HPDE6-E6E7 (cell line): Measurements from ENCODE around the gene C19orf18.

Source experiments
- DNase-seq: peaks from one replicate; pipeline ENCODE4 v3.0.0; 2011; ENCODE audit warnings: missing footprints; ENCODE audit errors: extremely low spot score

The C19orf18 gene

DNA sequence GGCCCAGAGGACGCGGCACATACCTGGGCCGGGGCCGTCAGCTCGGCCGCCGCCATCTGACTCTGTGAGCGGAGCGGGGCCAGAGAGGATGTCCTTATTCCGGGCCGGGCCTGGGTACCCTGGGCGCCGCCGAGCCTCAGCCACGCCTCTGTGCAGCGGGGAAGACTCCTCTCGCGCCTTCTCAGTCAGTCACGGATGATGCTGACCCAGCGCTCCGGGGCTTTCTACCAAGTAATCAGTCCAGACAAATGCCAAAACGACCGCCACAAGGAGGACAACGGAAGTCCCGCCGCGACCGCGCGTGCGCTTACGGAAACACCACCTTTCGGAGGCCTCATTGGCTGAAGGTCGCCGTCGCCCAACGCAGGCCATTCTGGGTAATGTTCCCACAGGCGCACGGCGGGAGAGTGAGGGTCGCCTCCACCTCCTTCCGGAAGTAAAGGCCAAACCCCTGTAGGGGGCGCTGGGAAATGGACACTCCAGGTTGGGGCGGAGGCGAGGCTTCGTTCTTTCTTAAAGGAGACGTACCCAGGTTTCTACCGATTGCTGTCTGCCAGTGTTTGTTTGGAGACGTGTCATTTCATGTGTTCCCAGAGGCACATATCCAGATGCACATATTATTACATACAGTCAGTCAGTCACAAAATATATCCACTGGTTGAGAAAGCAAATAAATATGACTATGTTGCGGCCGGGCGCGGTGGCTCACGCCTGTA is 26.8 kb downstream of the C19orf18 start, which contains the start of gene ZNF256:
ZNF256 (minus strand) TSS at position 288 of the 716 bp plus-strand sequence; CDS start at position 56, 232 bp downstream.
- peak; percentile 95 for DNase-seq

DNA sequence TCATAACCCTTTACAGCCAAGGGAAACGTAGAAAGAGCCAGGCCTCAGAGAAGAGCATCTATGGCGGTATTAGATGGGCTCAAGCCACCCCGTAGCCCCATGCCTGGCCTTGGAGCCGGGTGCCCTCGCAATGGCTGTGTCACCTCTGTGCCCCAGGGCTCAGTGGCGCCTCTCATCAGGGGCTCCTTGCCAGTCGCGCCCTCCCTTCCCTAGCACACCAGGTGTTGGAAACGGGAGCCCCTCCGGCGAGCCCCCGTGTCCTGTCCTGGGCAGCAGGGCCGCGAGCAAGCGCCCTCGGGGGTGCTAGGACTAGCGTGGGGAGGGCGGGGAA is 27.3 kb downstream of the C19orf18 start:
- no peak for DNase-seq

DNA sequence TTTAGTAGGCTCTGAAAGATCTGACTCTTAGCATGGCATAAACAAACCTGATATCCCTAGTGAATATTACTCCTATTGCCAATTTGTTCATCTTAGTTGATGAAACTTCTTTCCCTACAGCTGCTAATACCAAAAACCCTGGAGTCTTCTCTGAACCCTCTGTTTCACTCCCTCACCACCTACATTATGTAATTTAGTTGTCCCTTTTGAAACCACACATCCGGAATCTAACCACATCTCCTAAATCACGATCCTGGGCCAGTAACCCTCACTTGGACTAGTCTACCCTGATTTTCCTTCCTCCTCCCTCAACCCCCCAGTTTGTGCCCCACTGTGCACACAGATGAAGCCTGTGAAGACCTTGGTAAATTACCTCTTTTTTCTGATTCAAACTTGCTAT is 28.0 kb downstream of the C19orf18 start:
- no peak for DNase-seq

DNA sequence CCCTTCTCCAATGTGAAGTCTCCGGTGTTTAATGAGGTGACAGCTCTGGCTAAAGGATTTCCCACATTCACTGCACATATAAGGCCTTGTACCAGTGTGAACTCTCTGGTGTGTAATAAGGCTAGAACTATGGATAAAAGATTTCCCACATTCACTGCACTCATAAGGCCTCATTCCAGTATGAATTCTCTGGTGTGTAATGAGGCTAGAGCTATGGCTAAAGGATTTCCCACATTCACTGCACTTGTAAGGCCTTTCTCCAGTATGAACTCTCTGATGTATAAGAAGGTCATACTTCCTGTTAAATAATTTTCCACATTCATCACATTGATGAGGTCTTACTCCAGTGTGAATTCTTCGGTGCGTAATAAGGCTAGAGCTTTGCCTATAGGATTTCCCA is 32.7 kb downstream of the C19orf18 start:
- DNase-seq, result no peak

DNA sequence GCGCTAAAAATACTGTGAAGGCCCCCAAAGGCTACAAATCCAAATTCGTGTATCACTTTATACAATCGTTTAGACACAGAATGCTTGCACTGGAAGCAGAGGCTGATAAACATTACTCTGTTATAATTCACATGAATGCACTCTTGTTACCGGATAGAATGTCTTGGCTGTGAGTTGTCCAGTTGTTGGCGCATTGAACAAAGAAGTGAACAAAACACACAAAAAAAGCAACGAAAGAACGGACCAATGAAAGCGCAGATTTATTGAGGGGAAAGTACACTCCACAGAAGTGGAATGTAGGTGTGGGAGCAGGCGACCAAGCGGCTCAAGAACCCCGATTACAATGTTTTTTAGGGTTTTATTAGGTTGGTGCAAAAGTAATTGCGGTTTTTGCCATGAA is 38.6 kb downstream of the C19orf18 start:
- DNase-seq, result no peak

DNA sequence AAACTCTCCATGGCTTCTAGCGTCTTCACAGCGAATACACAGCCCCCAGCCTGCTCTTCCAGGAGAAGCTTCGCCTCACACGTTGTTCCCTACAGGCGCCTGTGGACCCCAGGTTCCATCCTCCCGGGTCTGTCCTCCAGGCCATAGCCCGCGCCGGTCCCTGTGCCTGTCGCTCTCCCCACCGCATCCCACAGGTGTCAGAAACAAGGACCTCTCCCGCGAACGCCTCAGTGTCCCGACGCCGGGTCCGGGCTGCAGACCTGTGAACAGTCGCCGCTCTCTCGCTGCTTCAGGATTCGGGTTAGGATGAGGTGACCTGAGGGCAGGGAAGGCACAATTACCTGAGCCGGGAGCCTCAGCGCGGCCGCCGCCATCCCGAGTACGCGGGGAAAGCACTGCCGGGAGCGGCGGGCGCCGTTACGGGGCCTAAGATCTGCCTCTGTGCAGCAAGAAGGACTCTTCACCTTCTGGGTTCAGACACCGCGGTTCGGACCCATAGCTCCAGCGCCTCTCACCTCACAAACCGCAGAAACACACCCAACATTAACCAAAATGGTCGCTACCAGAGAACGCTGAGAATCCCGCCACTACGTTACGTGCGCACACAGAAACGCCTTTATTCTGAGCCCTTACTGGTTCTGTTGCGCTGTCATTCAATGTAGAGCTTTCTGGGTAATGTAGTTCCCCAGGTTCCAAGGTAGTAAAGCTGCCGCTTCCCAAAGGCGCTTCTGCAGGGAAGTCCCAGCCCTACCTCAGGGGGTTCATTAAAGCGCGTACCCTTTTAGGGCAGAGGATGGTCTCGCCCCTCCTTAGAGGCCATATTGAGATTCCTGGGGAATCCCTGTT is 39.3 kb downstream of the C19orf18 start, which contains the start of gene ZNF418:
ZNF418 (minus strand) TSS at position 583 of the 846 bp plus-strand sequence. CDS start 1,580 bp downstream, outside the sequence.
- DNase-seq, result peak; percentile 79

DNA sequence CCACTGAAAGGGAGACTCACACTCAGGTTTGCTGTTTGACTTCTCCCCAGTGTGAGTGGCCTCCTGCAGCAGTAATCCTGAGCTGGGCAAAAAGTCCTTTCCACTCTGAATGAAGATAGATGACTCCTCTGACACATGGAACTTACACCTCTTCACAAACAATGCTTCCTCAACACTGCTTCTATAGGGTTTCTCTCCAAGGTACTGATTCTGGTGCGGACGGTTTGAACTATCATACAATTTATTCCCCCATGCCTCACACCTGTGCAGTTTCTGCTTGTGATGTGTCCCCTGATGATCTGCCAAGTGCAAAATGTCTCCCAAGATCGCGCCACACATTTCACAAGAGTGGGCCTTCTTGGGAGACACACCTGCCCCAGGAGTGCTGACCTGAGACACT is 46.7 kb downstream of the C19orf18 start:
- no peak for DNase-seq

DNA sequence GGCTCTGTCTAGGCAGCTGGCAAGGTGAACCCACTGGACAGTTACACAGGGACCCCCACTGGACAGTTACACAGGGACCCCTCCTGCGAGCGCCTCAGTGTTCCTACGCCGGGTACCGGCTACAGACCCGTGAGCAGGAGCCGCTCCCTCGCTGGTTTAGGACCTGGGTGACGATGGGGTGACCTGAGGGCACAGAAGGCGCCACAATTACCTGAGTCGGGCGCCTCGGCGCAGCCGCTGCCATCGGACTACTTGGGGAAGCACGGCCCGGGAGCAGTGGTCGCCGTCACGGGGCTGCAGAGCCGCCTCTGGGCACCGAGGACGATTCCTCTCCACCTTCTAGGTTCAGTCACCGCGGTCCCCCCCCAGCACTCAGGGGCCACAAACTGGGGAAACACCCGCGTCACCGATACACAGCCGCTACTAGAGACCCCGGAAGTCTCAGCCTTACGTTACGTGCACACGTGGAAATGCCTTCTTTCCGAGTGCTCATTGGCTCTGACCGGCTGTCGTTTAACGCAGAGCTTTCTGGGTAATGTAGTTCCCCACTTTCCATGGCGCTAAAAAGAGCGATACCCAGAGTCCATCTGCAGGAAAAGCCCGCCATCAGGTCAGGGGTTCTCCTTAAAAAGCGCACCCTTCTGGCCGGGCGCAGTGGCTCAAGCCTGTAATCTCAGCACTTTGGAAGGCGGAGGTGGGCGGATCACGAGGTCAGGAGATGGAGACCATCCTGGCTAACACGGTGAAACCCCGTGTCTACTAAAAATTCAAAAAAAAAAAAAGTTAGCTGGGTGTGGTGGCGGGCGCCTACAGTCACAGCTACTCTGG is 58.0 kb downstream of the C19orf18 start, which contains the start of gene ZNF417:
ZNF417 (minus strand) TSS at position 425 of the 828 bp plus-strand sequence; CDS start at position 244, 181 bp downstream.
- peak; percentile 93 for DNase-seq

DNA sequence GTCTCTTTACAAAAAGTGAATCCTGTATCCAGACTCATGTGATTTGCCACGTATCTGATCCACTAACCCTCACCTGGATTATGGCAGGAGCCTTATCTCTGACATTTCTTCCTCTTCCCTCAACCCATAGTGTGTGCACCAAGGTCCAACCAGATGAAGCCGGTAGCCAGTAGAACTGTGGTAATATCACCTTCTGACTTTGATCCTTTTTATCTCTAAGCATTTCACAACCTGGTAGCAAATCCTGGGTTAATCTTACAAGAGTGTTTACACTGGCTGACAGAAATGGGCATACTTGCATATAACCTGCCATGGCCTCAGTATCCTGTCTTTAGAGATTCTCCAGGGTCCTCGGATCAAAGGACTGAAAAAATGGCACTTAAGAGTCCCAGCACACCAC is 59.8 kb downstream of the C19orf18 start:
- no peak for DNase-seq
